Medulla oblongata (tissue), 1 donor: ENCODE measurements around the gene HDAC4.

Source experiments
- DNase-seq: peaks from one replicate; pipeline ENCODE4 v3.0.0-alpha.2; 2015; ENCODE audit errors: extremely low spot score

Gene HDAC4

GRCh38 chr2:239308661-239309397 is 92.0 kb downstream of the HDAC4 start:
- no peak for DNase-seq

GRCh38 chr2:239307921-239308613 is 92.8 kb downstream of the HDAC4 start:
- DNase-seq = no peak

GRCh38 chr2:239307221-239307569 is 93.6 kb downstream of the HDAC4 start:
- no peak for DNase-seq

GRCh38 chr2:239306274-239307220 is 94.3 kb downstream of the HDAC4 start:
- DNase-seq = no peak

GRCh38 chr2:239305771-239306170 is 95.0 kb downstream of the HDAC4 start:
- no peak for DNase-seq

GRCh38 chr2:239305222-239305575 is 95.6 kb downstream of the HDAC4 start:
- no peak for DNase-seq

GRCh38 chr2:239304533-239305221 is 96.1 kb downstream of the HDAC4 start:
- no peak for DNase-seq

- no peak for DNase-seq
These were observed 96.9 kb downstream of the HDAC4 start for GRCh38 chr2:239303711-239304532.

- DNase-seq = peak; percentile 79
These were observed 97.8 kb downstream of the HDAC4 start for GRCh38 chr2:239302808-239303557.

- no peak for DNase-seq
These were observed 98.6 kb downstream of the HDAC4 start for GRCh38 chr2:239302083-239302807.

- DNase-seq = no peak
These were observed 99.7 kb downstream of the HDAC4 start for GRCh38 chr2:239300871-239301735.

- no peak for DNase-seq
These were observed 100.6 kb downstream of the HDAC4 start for GRCh38 chr2:239300242-239300641.

- DNase-seq = no peak
These were observed 101.4 kb downstream of the HDAC4 start for GRCh38 chr2:239299218-239299939.

GRCh38 chr2:239298116-239298804 is 102.6 kb downstream of the HDAC4 start:
- no peak for DNase-seq

- no peak for DNase-seq
These were observed 103.4 kb downstream of the HDAC4 start for GRCh38 chr2:239297142-239298004.
